Measurements from ENCODE around the gene DEF6. TPM values are rescaled to one million over a fixed set of nuclear protein-coding genes. Genes with fewer than 3 reads are reported as not detected.

Gene DEF6
- polyA plus RNA-seq, 10 donors, result 3.1 to 12.0 (median 5.2) TPM

DNA sequence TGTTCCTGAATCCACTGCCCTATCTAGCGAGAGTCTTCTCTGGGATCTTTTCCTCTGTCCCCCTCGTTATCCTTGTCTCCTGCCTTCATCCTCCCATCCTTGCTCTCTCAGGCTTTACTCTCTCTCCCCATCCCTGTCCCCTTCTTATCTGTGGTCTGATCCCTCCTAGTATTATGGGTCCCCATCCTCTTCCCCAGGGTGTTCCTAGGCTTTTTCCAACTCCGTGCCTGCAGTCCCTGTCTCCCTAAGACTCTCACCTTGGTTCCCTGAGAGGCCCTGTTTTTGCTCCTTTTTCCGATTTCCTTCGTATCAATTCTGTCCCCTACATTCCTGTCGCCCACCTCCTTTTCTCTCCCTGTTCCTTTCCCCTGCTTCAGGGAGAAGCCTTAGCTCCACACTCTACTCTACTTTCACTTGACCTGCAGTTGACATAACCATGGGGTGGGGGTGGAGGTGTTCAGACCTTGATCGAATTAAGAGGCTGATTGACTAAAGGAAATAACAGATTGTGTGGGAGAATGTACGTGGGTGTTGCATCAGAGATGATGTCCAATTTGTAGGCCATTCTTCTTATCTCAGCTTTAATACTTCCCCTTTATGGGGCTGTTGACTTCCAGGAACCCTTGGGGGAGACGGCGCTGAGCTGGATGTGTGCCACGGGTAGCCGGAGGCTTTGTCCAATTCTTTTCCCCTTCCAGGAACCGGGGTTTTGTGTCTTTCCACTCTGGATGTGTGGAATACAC is 45.6 kb downstream of the DEF6 start:
- peak in 2 of 3 donors; percentile 52 to 69 for DNase-seq

DNA sequence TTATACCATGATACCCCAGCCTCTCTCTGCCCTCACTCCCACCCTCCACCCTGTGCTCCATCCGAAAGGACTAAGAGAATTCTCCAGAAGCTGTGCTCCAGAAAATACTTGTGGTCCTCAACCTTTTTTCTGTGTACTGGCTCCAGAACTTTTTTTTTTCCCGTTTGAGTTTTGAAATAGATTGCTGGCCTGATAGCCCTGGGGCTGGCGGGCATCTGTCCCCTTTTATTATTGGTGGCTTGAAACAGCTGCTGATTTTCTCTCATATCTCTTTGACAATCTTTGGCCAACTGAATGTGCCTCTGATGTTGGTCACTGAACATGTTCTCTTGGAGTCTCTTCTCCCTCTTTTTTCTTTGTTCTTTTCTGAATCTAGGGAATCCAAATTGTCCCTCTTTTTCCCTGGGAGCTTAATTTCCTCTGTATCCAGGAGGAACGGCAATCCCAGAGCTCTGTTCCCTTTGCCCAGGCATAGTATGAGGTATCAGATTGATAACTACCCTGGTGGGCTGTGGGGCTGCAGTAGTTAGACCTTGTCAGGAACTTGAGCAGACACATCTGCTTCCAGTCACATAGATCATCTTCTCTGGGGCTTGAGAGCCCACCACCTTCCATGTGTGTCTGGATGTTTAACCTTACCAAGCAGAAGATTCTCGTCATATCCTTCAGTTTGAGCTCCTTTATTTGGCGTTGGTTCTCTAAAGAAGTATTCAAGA is 46.4 kb downstream of the DEF6 start:
- DNase-seq, result no peak

DNA sequence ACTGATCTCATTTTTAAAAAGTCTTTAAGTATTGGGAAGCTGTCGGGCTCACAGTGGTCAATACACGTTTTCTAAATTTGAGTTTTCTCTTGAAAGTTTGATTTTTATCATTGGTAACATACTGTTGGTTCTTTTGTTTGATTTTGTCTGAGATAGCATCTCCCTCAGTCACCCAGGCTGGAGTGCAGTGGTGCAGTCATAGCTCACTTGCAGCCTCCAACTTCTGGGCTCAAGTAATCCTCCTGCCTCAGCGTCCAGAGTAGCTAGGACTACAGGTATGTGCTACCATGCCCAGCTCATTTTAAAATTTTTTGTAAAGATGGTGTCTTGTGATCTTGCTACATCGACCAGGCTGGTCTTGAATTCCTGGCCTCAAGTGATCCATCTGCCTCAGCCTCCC is 53.8 kb downstream of the DEF6 start:
- no peak for DNase-seq

- no peak for DNase-seq
These were observed 55.1 kb downstream of the DEF6 start for GRCh38 chr6:35352735-35353134.

DNA sequence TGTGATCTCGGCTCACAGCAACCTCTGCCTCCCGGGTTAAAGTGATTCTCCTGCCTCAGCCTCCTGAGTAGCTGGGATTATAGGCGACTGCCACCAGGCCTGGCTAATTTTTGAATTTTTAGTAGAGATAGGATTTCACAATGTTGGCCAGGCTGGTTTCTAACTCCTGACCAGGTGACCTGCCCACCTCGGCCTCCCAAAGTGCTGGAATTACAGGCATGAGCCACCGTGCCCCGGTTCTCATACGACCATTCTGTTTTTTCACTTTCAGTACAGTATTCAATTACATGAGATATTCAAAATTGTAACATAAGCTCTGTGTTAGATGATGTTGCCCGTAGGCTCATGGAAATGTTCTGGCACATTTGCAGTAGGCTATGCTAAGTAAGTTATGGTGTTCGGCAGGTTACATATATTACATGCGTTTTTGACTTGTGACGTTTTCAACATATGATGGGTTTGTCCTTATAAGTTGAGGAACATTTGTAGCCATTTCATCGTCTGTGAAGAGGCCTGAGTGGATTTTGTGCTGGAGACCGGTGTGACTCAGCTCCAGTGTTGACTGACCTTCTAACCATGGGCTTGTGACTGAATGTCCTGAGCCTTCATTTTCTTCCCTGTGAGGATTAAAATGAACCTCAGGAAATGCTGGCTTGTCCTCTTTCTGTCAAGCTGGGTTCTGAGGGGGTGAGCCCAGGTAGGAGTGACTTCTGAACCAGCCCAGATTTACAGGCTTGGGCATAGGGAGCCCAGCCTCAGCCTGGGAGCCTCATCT is 56.9 kb downstream of the DEF6 start:
- no peak for DNase-seq

- DNase-seq, result no peak
These were observed 58.8 kb downstream of the DEF6 start for GRCh38 chr6:35356391-35356790.

DNA sequence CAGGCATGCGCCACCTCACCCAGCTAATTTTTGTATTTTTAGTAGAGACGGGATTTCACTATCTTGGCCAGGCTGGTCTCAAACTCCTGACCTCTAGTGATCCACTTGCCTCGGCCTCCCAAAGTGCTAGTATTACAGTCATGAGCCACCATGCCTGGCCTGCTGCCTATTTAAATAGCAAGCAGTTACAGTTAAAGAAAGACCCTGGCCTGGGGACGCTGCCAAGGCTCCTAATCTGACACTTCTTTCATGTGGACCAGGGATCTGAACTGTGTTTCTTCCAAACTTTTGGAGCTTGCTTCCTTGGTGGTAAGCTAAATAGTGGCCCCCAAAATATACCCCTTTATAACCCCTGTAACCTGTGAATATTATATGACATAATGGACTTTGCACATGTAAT is 60.1 kb downstream of the DEF6 start:
- DNase-seq, result no peak

DNA sequence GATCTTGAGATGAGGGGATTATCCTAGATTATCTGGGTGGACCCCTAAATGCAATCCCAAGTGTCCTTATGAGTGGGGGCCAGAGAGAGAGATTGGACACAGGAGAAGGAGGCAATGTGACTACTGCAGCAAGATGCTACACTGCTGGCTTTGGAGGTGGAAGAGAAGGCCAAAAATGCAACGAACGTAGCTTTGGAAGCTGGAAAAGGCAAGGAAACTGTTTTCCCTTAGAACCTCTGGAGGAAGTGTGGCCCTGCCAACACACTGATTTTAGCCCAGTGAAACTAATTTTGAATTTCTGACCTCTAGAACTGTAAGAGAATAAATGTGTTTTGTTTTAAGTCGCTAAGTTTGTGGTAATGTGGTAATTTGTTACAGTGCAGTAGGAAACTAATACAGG is 60.5 kb downstream of the DEF6 start:
- DNase-seq, result peak in 2 of 3 donors; percentile 58 to 72

DNA sequence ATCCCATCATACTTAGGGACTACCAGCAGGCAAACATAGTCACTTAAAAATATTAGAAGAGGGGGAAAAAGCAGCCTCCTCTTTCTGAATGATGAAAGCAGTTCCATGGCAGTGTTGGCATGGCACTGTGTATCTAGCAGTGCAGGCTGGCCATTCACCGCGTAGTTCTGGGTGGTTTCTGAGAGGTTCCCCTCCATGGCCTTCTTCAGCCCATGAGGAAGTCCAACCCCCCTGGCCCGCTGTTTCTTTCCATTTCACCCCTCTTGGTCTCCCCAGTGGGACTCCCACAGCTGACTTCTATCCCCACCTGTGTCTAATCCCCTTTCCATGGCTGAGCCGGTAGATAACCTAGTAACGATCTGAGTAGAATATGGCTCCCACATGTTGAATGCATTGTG is 61.7 kb downstream of the DEF6 start:
- DNase-seq, result no peak

DNA sequence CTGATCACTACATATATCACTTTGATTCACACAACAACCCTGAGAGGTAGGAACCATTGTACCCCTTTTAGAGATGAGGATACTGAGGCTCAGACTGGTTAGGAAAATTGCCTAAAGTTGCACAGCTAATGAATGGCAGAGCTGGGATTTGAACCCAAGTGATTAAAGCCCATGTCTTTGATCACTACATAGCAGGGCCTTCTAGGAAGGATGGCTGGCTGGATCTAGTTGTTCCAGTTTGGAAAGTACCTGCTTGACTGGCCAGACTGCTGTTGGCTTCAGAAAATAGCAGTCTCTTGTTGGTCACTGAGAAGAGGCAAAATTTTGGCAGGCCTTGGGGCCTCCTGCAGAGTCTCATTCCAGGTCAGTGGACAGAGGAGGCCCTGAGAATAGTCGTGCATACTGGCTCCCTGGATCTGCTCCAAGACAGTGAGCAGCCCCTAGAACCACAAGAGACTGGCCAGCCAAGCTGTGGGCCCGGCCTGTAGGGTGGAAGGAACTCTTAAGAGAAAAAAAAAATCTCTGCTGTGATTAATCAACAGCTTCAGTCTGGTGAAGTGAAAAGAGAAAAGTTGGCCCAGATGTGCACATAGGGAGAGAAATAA is 62.2 kb downstream of the DEF6 start:
- DNase-seq, result peak in 1 of 3 donors; percentile 46

DNA sequence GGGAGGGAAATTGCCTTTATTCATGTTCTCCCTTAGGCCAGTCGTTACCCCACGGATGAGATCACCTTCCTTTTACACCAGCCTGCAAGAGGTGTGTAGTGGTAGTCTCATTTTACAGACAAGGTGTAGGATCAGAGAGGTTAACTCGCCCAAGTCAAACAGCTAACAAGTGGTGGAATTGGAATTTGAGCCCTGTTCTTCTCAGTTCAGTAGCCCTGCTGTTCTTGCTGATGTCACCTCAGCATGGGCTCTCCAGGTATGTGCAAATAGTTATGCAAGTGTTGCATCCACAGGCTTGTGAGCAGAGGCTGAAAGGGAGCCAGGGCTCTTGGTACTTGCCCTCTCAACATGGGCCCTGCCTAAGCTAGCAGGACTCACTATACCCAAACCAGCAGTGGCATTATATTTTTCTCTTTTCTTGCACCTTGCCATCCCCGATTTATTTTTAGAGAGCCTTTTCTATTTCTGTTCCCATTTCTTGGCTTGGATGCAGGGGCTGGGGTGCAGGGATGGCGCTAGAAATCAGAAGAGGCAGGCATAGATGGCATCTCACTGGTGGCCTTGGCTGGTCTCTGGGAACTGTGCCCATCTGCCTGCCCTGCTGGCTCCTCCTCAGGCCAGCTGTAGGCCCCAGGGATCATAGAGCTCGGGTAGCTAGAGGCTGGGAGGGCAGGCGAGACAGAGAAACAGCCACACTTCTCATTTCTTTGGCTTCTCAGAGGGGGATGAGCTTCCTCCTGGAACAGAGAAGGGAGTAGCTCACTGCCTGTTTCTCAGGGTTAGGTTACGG is 62.9 kb downstream of the DEF6 start:
- peak; percentile 43 to 59 (median 49) for DNase-seq

DNA sequence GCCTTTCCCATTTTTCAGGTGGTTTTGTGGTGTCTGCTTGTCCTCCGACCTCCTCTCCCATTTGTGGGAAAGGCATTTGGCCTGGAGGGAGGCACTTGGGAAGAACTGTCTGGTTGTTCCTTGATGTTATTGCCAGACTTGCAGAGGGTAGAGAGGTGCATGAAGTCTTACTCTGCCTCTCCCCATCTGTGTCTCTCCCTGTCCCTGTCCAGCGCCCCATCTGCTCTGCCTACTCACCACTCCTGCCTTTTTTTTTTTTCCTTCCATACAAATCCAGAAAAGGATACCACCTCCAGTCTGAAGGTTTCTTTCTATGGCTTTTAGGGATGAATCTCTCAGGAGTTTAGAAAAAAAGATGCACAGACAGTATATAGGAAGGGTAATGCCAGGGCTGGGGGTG is 64.6 kb downstream of the DEF6 start:
- DNase-seq, result no peak

DNA sequence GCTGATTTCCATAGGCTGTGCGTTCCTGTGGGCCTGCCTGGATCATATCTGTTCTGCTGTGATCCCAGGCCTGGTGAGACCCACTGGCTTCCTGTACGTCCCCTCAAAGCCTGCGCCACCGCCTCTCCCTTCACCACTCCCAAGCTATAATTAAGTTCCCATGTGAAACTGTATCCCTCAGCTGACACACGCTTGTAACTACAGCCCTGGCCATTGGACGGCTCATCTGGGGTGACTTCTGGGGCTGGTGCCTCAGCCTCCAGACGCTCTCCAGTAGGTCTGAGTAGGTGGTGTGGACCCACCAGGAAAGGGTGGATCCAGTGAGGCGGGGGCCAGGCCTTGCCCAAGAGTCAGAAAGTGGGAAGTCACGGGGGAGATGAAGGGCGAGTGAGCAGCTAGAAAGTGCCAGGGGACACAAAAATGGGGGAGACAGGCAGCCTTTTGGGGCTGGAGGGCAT is 65.7 kb downstream of the DEF6 start:
- DNase-seq, result peak; percentile 47 to 77 (median 63)

GRCh38 chr6:35365594-35366203 is 68.1 kb downstream of the DEF6 start:
- DNase-seq, result no peak

DNA sequence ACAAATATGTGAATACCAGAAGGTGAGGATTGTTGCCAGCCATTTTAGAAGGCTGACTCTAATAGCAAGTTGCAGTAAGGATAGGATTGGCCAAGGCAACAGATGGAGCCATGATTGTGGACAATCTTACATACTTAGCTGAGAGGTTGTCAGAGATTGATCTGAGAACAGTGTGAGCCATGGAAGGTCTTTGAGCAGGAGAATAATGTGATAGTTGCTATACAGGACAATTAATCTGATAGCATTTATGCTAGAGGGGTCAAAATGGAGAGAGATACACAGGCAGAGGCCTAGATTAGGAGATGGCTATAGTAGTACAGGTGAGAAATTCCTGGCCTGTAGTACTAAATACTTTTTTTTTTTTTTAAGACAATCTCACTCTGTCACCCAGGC is 68.6 kb downstream of the DEF6 start:
- no peak for DNase-seq

DNA sequence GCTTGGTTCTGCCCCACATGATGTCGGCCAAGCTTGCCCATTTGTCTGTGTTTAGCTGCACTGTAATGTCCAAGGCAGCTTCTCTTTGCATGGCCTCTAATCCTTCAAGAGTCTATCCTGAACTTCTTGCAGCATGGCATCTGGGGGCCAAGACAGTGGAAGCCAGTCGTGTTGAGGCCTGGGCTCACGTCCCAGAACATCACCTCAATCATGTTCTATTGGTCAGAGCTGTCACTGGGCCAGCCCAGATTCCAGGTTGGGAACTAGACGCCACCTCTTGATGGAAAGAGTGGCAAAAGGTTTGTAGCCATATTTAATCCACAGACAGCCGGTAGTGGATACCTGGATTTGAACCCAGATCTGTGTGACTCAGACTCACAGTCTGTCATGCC is 70.0 kb downstream of the DEF6 start:
- no peak for DNase-seq

DNA sequence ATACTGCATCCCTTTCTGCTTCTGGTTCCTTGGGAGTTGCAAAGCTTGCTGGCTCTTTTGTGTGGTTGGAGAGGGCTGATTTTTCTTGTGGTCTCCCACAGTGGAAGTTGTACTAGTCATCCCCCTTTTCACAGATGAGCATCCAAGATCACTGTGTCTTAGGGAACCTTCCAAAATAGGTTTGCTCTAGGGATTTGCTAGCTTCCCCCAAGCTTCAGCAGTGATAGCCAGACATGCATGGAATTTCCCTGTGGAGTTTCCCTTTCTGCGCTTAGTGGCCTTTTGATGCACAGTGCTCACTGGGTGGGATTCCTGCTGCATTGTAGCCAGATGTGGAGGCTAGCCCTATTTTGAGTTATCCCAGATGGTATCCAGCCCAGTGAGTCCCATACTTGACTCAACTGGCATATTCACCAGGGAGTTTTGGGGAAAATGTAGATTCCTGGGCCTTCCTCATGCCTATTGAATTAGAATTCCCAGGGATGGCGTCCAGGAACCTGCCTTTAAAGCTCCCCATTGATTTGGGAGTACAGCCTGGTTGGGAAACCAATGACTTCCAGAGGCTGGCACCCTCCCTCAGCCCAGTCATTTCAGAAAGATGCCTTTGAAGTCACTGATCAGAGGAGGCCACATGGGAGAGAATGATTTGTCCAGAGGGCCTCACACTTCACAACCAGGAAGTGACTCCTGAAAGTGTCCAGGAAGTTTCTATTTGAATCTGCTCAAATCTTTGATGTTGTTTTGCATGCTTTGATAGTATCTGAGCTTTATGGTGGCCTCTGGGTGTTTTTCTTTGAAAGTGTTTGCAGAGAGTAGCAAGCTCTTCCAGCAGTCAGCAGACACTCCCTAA is 70.6 kb downstream of the DEF6 start:
- DNase-seq, result peak in 1 of 3 donors; percentile 71

- peak in 2 of 3 donors; percentile 47 to 90 for DNase-seq
These were observed 72.6 kb downstream of the DEF6 start for GRCh38 chr6:35370124-35370741.

DNA sequence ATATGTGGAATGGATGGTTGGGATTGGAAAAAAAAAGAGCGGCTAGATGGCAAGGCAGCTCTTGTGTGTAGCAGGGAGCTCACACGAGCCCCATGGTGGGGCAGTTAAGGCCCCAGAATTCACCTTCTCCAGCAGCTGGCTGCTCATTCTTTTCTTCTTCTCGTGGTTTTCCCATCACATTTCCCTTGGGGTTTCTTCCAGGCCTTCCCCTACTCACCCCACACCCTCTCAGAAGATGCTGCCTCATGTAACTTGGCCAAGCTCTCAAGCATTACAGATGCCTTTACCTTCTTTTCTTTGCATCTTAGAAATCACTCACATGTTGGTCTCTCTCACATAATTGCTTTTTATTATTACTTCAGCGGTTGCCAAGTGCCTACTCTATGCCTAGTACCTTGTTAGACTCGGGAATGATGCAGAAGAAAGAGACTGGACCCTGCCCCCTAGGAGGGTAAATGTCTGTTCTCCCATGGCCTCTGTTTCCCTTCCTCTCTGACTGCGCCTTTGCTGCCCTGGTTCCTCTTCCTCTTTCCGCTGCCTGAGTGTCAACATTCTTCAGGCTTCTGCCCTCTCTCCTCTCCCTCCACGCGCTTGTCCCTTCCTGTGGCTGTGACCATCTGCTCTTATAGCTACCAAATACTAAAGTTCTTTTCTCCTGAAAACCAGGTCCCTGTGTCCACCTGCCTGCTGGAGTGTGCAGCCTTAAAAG is 73.3 kb downstream of the DEF6 start:
- DNase-seq, result peak in 1 of 3 donors; percentile 38
